Right hindlimb (tissue), 1 donor: ENCODE data around the gene VPS33B.

Source experiments
- DNase-seq: peaks from one replicate; pipeline ENCODE4 v3.0.0-alpha.2; 2018

The VPS33B gene

GRCh38 chr15:90972133-90972532 lies 50.3 kb downstream of the VPS33B start:
- DNase-seq, result no peak

GRCh38 chr15:90970274-90970673 lies 52.1 kb downstream of the VPS33B start:
- DNase-seq, result no peak

- DNase-seq, result no peak
Observed at GRCh38 chr15:90968434-90968833, 54.0 kb downstream of the VPS33B start.

- no peak for DNase-seq
Observed at GRCh38 chr15:90967206-90967605, 55.2 kb downstream of the VPS33B start.

- no peak for DNase-seq
Observed at GRCh38 chr15:90966262-90966661, 56.1 kb downstream of the VPS33B start.

- DNase-seq, result no peak
Observed at GRCh38 chr15:90962021-90962420, 60.4 kb downstream of the VPS33B start.

GRCh38 chr15:90960298-90961091 lies 61.9 kb downstream of the VPS33B start:
- no peak for DNase-seq

GRCh38 chr15:90959894-90960293 lies 62.5 kb downstream of the VPS33B start:
- DNase-seq, result peak; percentile 85

- no peak for DNase-seq
Observed at GRCh38 chr15:90959028-90959595, 63.3 kb downstream of the VPS33B start.

GRCh38 chr15:90957791-90958190 lies 64.6 kb downstream of the VPS33B start:
- no peak for DNase-seq

GRCh38 chr15:90957031-90957790 lies 65.2 kb downstream of the VPS33B start:
- DNase-seq, result no peak

GRCh38 chr15:90956274-90957030 lies 65.9 kb downstream of the VPS33B start:
- DNase-seq, result peak; percentile 87

- DNase-seq, result no peak
Observed at GRCh38 chr15:90955624-90956273, 66.6 kb downstream of the VPS33B start.

GRCh38 chr15:90954712-90955623 lies 67.4 kb downstream of the VPS33B start, which contains the start of gene RCCD1:
TSS of gene RCCD1 (plus strand) at chr15:90954884. CDS start at chr15:90956735, 1,851 bp downstream.
- DNase-seq, result peak; percentile 97

GRCh38 chr15:90953947-90954711 lies 68.3 kb downstream of the VPS33B start:
- DNase-seq, result no peak

- no peak for DNase-seq
Observed at GRCh38 chr15:90952901-90953677, 69.3 kb downstream of the VPS33B start.

GRCh38 chr15:90950676-90951075 lies 71.7 kb downstream of the VPS33B start:
- no peak for DNase-seq

GRCh38 chr15:90949979-90950675 lies 72.3 kb downstream of the VPS33B start:
- no peak for DNase-seq
